Cardiac septum (tissue), 1 donor: ENCODE measurements around the gene LAT. TPM values are rescaled to one million over a fixed set of nuclear protein-coding genes. Genes with fewer than 3 reads are reported as not detected.
"Not testable (repeated sequence)": the region's sequence is repeated elsewhere in the genome, so short reads cannot be mapped to it uniquely, and the experiment has no call there.

ENCODE experiments used
- DNase-seq: peaks from one replicate; pipeline ENCODE4 v3.0.0-alpha.2; 2020; ENCODE audit warnings: low spot score
- intact Hi-C: fragments of 100-400 bp; cut with DNase I; formaldehyde crosslinking; loops from one replicate; pipeline ENCODE4 v1.14.0; 2022
- long read RNA-seq: library from polyadenylated mRNA; unstranded; transcript quantifications from one replicate; pipeline ENCODE4 v2.0.0, GENCODE V29; 2021
- total RNA-seq: library from RNA; stranded (reverse); fragmentation: NEBNext Ultra II Directional; extraction: Animal tissue kit (Norgen Biotek cat#: 25700); gene quantifications from one replicate; pipeline ENCODE4 v1.2.1, GENCODE V29; 2021
- donor health status: DM: no; HTN: no; CAD: no.

The LAT gene
- total RNA-seq: 2.0 TPM
- long read RNA-seq, partial matches to known transcripts: 0 of 2 reads
- long read RNA-seq, other reads (novel, unspliced or antisense): 0 of 2 reads

GRCh38 chr16:28984619-28985135 is at the start of gene LAT:
LAT (plus strand) TSS chr16:28985052; CDS start chr16:28985418, 366 bp downstream.
- intact Hi-C loops: no loop called here
- DNase-seq: no peak

DNA sequence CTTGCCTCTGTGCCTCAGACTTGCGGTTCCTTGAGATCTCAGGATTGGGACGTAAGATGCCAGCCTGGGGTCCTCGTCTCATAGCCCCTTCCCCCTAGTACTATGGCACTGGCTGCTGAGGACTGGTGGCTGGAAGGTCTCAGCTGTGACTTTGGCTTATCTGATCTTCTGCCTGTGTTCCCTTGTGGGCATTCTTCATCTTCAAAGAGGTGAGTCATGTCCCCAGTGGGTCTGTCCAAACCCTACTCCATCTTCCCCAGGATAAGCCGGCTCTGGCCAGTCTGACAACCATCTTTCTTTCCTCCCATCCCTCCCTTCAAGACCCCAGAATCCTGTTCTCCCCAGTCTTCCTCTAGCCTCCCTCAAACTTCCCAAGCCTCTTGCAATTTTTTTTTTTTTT is 49.5 kb upstream of the LAT start:
- no peak for DNase-seq
- intact Hi-C loops: no loop called here

DNA sequence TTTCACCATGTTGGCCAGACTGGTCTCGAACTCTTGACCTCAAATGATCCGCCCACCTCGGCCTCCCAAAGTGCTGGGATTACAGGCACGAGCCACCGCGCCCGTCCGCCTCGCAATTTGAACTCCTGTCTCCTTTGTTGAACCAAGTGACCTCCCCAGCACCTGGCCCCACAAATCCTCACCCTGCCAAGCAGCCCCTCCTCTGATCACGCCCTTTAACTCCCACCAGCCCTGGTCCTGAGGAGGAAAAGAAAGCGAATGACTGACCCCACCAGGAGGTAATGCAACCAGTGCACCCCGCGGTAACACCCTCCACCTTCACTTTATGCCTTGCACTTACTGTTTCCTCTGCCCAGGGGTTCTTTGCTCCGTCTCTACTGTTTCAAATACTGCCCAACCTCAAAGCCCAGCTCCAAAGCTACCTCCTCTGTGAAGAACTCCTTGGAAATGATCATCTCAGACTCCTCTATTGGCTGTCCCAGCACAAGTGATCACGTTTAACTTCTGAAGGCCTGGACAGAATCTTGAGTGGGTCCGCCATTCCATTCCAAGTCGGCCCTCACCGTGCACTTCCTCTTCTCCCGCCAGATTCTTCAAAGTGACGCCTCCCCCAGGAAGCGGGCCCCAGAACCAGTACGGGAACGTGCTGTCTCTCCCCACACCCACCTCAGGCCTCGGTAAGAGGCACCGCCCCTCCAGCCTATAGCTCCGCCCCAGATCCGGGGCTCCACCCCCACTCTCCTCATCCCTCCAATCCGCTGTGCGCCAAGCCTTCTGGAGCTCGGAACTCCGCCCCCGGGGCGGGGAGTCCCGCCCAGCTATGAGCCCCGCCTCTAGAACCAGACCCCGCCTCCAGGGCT is 48.7 kb upstream of the LAT start:
- DNase-seq: peak; percentile 93
- intact Hi-C loops: no loop called here

GRCh38 chr16:28936784-28937155 is 48.1 kb upstream of the LAT start:
- intact Hi-C loops: no loop called here
- DNase-seq: no peak

GRCh38 chr16:28937222-28937876 is 47.5 kb upstream of the LAT start:
- intact Hi-C loops: no loop called here
- DNase-seq: no peak

DNA sequence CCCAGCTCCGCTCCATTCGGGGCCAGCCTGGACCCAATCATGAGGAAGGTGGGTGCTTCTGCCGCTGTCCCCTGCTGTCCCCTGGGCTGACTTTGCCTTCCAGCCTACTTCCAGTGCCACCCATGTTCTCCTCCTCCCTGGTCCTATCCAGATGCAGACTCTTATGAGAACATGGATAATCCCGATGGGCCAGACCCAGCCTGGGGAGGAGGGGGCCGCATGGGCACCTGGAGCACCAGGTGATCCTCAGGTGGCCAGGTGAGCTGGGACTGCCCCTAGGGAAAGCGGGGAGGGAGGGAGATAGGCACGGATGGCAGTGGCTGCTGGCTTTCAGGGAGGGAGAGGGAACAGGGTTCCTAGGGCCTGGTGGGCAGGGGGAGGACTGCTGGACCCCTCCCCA is 46.1 kb upstream of the LAT start:
- no peak for DNase-seq
- intact Hi-C loops: no loop called here

- not testable (repeated sequence) for DNase-seq
- intact Hi-C loops: loop anchor here (10.0 kb wide), 1 partner anchor 445 kb away; the partner anchor contains the start of genes APOBR and CLN3
Measured at GRCh38 chr16:28939825-28940224, 45.0 kb upstream of the LAT start.

DNA sequence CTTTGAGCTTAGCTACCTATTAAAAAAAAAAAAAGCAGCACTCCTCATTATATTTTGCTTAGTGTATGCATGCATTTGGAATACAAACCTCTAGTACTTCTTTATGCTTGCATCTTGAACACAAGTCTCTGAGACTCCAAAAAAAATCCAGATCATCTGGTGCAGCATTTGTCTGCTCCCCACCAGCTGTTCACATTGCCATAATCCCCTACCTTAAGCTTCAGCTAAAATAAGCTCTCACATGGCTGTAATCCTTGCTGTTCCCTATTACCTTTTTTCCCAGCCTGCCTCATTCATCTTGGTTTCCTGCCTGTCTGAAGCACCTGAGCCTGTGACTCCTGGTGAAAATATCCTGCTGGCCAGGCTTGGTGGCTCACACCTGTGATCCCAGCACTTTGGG is 41.6 kb upstream of the LAT start:
- intact Hi-C loops: loop anchor here (10.0 kb wide), 1 partner anchor 448 kb away; the partner anchor contains the start of genes APOBR and CLN3
- no peak for DNase-seq

DNA sequence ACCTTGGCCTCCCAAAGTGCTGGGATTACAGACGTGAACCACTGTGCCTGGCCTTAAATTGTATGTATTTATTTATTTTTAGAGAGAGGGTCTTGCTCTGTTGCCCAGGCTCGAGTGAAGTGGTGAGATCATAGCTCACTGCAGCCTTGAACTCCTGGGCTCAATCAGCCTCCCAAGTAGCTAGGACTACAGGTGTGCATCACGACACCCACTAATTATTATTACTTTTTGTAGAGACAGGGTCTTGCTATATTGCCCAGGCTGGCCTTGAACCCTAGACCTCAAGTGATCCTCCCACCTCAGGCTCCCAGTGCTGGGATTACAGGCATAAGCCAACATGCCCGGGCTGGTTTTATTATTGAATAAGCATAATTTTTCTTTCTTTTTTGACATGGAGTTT is 38.2 kb upstream of the LAT start:
- intact Hi-C loops: loop anchor here (5.0 to 10.0 kb wide), 3 partner anchors 79 to 452 kb away; partner anchors contain the start of genes APOBR, ATXN2L and CLN3

DNA sequence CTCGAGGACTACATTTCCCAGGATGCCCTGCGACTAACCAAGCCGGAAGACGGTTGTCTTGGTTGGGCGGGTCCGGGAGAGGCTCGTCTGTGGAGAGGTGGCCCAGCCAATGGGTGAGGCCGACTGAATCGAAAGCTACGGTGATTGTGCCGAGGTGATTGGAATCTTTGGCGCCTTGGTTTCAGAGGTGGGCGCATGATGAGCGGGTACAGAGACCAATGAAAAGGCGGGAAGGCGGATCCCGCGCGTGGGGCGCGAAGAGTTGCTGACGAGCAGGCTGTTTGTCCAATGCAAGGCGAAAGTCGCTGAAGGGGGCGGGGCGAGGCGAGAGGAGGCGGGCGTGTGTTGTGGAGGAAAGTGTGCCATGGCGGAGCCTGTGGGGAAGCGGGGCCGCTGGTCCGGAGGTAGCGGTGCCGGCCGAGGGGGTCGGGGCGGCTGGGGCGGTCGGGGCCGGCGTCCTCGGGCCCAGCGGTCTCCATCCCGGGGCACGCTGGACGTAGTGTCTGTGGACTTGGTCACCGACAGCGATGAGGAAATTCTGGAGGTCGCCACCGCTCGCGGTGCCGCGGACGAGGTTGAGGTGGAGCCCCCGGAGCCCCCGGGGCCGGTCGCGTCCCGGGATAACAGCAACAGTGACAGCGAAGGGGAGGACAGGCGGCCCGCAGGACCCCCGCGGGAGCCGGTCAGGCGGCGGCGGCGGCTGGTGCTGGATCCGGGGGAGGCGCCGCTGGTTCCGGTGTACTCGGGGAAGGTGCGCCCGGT is 34.0 kb upstream of the LAT start, which contains the start of gene NFATC2IP:
NFATC2IP (plus strand) TSS at position 290 of the 762 bp plus-strand sequence; CDS start at position 365, 75 bp downstream.
- intact Hi-C loops: loop anchor here (1.0 to 2.0 kb wide), 2 partner anchors 26 to 105 kb away; partner anchors contain the start of genes RABEP2 and TUFM
- DNase-seq: peak; percentile 100

More for the DNA sequence above, 38.2 kb upstream of the LAT start:
- DNase-seq: no peak

- DNase-seq: no peak
- intact Hi-C loops: loop anchor here (2.0 kb wide), 1 partner anchor 27 kb away; the partner anchor contains the start of gene RABEP2
Measured at GRCh38 chr16:28951410-28951943, 33.4 kb upstream of the LAT start.

GRCh38 chr16:28958216-28958615 is 26.6 kb upstream of the LAT start:
- no peak for DNase-seq
- intact Hi-C loops: no loop called here

DNA sequence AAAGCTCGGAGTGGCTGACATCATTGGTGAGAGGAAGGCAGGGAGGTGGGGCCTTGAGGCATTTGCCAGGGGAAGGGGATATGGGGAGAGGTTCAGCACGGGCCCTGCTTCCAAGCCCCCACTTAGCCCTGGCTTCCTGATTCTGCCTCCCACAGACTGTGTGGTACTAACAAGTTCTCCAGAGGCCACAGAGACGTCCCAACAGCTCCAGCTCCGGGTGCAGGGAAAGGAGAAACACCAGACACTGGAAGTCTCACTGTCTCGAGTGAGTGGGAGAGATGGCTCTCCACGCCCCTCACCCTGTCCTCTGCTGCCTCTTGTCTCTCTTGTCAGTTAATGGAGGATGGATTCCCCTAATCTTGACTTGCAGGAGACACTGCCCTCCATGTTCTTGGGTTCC is 26.0 kb upstream of the LAT start:
- intact Hi-C loops: no loop called here
- no peak for DNase-seq

GRCh38 chr16:28964072-28964471 is 20.8 kb upstream of the LAT start:
- intact Hi-C loops: no loop called here
- no peak for DNase-seq

DNA sequence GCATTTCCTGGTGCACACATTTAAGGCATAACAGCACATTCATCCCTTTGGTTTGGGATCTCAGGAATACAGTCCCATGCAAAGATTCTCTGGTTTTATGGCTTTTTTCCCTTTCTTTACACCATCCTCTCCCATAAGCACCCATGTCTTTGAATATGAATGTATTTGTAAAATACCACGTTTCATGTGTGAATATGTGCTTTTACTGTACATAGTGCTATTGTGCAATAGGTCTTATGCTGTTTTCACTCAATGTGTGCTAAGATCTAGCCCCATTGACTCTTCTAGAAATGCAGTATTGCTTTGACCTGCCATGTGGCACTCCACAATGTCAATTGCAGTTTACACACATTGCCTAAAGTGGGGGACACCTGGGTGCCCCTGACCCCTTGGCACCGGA is 20.4 kb upstream of the LAT start:
- intact Hi-C loops: no loop called here
- DNase-seq: no peak

- no peak for DNase-seq
- intact Hi-C loops: no loop called here
Measured at GRCh38 chr16:28967156-28967555, 17.7 kb upstream of the LAT start.

DNA sequence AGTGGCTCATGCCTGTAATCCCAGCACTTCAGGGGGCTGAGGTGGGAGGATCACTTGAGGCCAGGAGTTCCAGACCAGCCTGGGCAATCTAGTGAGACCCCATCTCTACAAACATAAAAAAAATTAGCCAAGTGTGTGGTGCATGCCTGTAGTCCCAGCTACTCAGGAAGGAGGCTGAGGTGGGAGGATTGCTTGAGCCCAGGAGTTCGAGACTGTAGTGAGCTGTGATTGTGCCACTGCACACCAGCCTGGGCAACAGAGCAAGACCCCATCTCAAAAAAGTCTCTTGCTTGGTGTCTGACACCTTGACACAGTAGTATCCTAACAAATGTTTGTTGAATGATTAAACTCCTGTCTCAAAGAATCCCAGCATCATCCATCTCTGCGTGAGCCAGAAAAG is 15.2 kb upstream of the LAT start:
- DNase-seq, intact Hi-C loops: not testable (repeated sequence)

DNA sequence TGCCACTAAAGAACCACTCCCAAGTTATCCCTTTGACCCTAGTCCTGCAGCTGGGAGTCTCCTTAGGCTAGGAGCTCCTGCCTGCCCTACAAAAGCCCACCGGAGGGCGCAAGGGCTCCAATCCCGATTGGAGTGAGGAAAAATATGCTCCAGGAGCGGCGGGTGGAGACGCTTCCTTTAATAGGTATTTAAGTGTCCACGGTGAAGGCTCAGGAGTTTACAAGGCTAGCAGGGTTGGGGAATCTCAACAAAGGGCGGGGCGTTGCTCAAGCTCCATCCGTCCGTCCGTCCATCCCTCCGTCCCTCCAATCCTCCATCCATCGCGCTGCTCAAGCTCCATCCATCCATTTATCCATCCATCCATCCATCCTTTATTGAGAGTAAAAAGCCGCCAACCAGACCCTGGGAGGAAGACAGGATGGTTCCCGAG is 10.8 kb upstream of the LAT start:
- intact Hi-C loops: no loop called here
- DNase-seq: no peak
